Brain microvascular endothelial cell (primary cell): ENCODE measurements around the gene SLC12A3.

Experiments
- DNase-seq: peaks from one replicate; pipeline ENCODE4 v3.0.0-alpha.2; 2020
- H3K27ac ChIP-seq: fragments of 250-450 bp; sonication (Bioruptor Pico); 2 replicates; pipeline ENCODE4 v1.5.1; 2020; ENCODE audit warnings: mild to moderate bottlenecking, moderate library complexity
- H3K27me3 ChIP-seq: fragments of 250-450 bp; sonication (Bioruptor Pico); replicated peaks from 2 replicates; pipeline ENCODE4 v1.5.1; 2020; ENCODE audit warnings: mild to moderate bottlenecking
- H3K36me3 ChIP-seq: fragments of 250-450 bp; sonication (Bioruptor Pico); replicated peaks from 2 replicates; pipeline ENCODE4 v1.5.1; 2020; ENCODE audit warnings: mild to moderate bottlenecking
- H3K4me3 ChIP-seq: 2 replicates; pipeline ENCODE4 v1.5.1; 2011; ENCODE audit warnings: low read depth, mild to moderate bottlenecking, control low read depth, low read length, moderate library complexity
- CTCF ChIP-seq: IDR thresholded peaks from 2 replicates; pipeline ENCODE4 v1.5.1; 2011; ENCODE audit warnings: low read depth, mild to moderate bottlenecking, moderate library complexity, low read length, control low read depth, inconsistent platforms; ENCODE audit errors: missing control alignments
- in situ Hi-C: cut with HindIII; loops from 2 replicates; pipeline ENCODE4 v1.10.0; 2017; ENCODE audit warnings: low sequenced_read_pairs, low pct_ligation_motif_present

Gene SLC12A3

GRCh38 chr16:56950455-56950854, 85.4 kb downstream of the SLC12A3 start:
- peaks cover 14% of the 10 kb centered on the region for H3K36me3 ChIP-seq
- H3K27me3 ChIP-seq = no peaks in the 10 kb centered on the region
- DNase-seq = no peak
- H3K27ac ChIP-seq = no peak overlapping the region
- no peak overlapping the region for H3K4me3 ChIP-seq
- in situ Hi-C loops = no loop called here
- no peak for TF ChIP-seq CTCF

- in situ Hi-C loops = no loop called here
- peak; percentile 54 for DNase-seq
- Histone ChIP-seq H3K27ac (no peak overlapping the region), H3K36me3 (peaks cover 9% of the 10 kb centered on the region), H3K4me3 (no peak overlapping the region), H3K27me3 (no peaks in the 10 kb centered on the region)
- TF ChIP-seq CTCF = peak; percentile 87
These were observed 86.1 kb downstream of the SLC12A3 start for GRCh38 chr16:56950881-56951771.

- TF ChIP-seq CTCF = no peak
- in situ Hi-C loops = no loop called here
- no peaks in the 10 kb centered on the region for H3K27me3 ChIP-seq
- no peak overlapping the region for H3K27ac ChIP-seq
- H3K4me3 ChIP-seq = no peak overlapping the region
- H3K36me3 ChIP-seq = no peaks in the 10 kb centered on the region
- no peak for DNase-seq
These were observed 88.0 kb downstream of the SLC12A3 start for GRCh38 chr16:56953006-56953405.

GRCh38 chr16:56956076-56956475, 91.1 kb downstream of the SLC12A3 start:
- no peak for DNase-seq
- in situ Hi-C loops = no loop called here

GRCh38 chr16:56956756-56957155, 91.7 kb downstream of the SLC12A3 start:
- in situ Hi-C loops = no loop called here
- H3K27me3 ChIP-seq = no peaks in the 10 kb centered on the region
- no peak for DNase-seq

More at GRCh38 chr16:56956076-56956475, 91.1 kb downstream of the SLC12A3 start:
- Histone ChIP-seq H3K27me3 (no peaks in the 10 kb centered on the region), H3K4me3 (no peak overlapping the region), H3K27ac (no peak overlapping the region), H3K36me3 (no peaks in the 10 kb centered on the region)
- TF ChIP-seq CTCF = no peak

More at GRCh38 chr16:56956756-56957155, 91.7 kb downstream of the SLC12A3 start:
- peak; percentile 46 for TF ChIP-seq CTCF
- no peak overlapping the region for H3K4me3 ChIP-seq
- H3K36me3 ChIP-seq = no peaks in the 10 kb centered on the region
- H3K27ac ChIP-seq = no peak overlapping the region
